H1 (cell line): Measurements from ENCODE around the gene GRAMD4.

Experiments used
- EP300 ChIP-seq, 2 experiments: IDR thresholded peaks; 1 replicate in 1 of 2; 2 replicates in 1 of 2; pipeline ENCODE4 v1.6.1; 2011 to 2012; ENCODE audit warnings: low read depth in 2 of 2, low read length in 2 of 2, mild to moderate bottlenecking in 2 of 2, borderline replicate concordance in 1 of 2, inconsistent platforms in 1 of 2, moderate library complexity in 1 of 2
- PHF8 ChIP-seq: fragments of 200-600 bp; sonication (generic); conservative IDR thresholded peaks from 2 replicates; pipeline ENCODE4 v1.7.1; 2012; ENCODE audit warnings: low read depth, mild to moderate bottlenecking, inconsistent platforms, low read length, moderate library complexity
- POLR2A ChIP-seq, 2 experiments: IDR thresholded peaks; 1 replicate in 1 of 2; 2 replicates in 1 of 2; pipeline ENCODE4 v1.6.1; 2011; ENCODE audit warnings: low read depth in 2 of 2, low read length in 2 of 2, mild to moderate bottlenecking in 2 of 2; ENCODE audit errors: control extremely low read depth in 1 of 2
- POLR2AphosphoS5 ChIP-seq: IDR thresholded peaks from 2 replicates; pipeline ENCODE4 v1.6.1; 2011; ENCODE audit warnings: low read depth, low read length
- RBBP5 ChIP-seq: IDR thresholded peaks from 2 replicates; pipeline ENCODE4 v1.7.1; 2012; ENCODE audit warnings: low read depth, mild to moderate bottlenecking, inconsistent platforms, low read length, moderate library complexity, borderline replicate concordance
- TEAD4 ChIP-seq: IDR thresholded peaks from 2 replicates; pipeline ENCODE4 v1.6.1; 2012; ENCODE audit warnings: low read depth, low read length, inconsistent platforms, mixed read lengths
- ZNF274 ChIP-seq: IDR thresholded peaks from 2 replicates; pipeline ENCODE4 v1.7.0; 2012; ENCODE audit warnings: low read length, borderline replicate concordance; ENCODE audit errors: extremely low read depth
- TF ChIP-seq, protein P1 (sequence below), 3 experiments: IDR thresholded peaks; 1 replicate in 2 of 3; 2 replicates in 1 of 3; pipeline versions ENCODE4 v1.5.1 to v1.6.1; 2011; ENCODE audit warnings: low read length in 3 of 3, mild to moderate bottlenecking in 3 of 3, inconsistent platforms in 2 of 3, low read depth in 1 of 3, moderate library complexity in 1 of 3; ENCODE audit not compliant: insufficient read depth in 1 of 3; ENCODE audit errors: control extremely low read depth in 1 of 3

DNA sequence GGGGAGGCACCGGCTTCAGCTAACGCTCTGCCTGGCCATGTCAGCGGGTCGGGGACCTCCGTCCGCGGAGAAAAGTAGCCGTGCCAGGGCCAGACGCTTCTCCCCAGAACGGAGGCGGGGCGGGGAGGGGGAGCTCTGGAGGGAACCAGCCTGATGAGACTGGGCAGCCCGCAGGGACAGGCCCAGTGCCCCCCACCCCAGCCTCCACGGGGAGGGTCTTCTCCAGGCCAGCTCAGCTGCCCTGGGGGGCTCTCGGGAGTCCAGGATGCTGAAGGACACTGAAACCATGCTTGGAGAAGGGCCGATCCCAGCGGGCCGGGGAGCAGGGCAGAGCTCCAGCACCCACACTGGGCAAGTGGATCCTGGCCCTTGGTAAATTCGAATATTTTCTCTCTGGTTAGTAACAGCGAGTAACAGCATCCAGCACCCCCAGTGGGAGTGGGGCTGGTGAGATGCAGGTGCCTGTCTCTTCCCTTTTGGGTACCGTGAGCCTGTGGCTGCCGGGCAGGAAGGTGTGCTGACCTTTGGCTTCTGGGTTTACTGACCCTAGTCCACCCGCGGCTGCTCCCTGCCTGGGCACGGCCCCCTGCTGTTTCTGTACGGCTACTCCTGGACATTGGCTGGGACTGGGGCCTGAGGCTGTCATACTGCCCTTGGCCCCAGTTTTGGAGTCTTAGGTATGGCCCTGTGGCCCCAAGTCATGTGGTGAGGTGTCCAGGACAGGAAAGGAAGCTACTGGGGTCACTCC lies 35.8 kb downstream of the GRAMD4 start:
- TF ChIP-seq PHF8 (no peak), ZNF274 (no peak), EP300 (IDR thresholded peaks at IDR 0.05; ENCODE audit: borderline replicate concordance in 1 of 2, low read depth in 2 of 2, low read length in 2 of 2) (no peak), POLR2A (IDR thresholded peaks at IDR 0.05; ENCODE audit: control extremely low read depth in 1 of 2, low read depth in 2 of 2, low read length in 2 of 2) (no peak), POLR2AphosphoS5 (no peak), RBBP5 (no peak), TEAD4 (no peak)
- TF ChIP-seq, protein P1, sequence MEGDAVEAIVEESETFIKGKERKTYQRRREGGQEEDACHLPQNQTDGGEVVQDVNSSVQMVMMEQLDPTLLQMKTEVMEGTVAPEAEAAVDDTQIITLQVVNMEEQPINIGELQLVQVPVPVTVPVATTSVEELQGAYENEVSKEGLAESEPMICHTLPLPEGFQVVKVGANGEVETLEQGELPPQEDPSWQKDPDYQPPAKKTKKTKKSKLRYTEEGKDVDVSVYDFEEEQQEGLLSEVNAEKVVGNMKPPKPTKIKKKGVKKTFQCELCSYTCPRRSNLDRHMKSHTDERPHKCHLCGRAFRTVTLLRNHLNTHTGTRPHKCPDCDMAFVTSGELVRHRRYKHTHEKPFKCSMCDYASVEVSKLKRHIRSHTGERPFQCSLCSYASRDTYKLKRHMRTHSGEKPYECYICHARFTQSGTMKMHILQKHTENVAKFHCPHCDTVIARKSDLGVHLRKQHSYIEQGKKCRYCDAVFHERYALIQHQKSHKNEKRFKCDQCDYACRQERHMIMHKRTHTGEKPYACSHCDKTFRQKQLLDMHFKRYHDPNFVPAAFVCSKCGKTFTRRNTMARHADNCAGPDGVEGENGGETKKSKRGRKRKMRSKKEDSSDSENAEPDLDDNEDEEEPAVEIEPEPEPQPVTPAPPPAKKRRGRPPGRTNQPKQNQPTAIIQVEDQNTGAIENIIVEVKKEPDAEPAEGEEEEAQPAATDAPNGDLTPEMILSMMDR (IDR thresholded peaks at IDR 0.05; ENCODE audit: control extremely low read depth in 1 of 3, insufficient read depth in 1 of 3, low read depth in 1 of 3, low read length in 3 of 3), result no peak
